Type B pancreatic cell (in vitro differentiated cells): ENCODE measurements around the gene MCOLN2. TPM values are rescaled to one million over a fixed set of nuclear protein-coding genes. Genes with fewer than 3 reads are reported as not detected.

Source experiments
- DNase-seq: peaks from one replicate; pipeline ENCODE4 v3.0.0; 2021; ENCODE audit warnings: mixed read lengths; ENCODE audit not compliant: unreplicated experiment; ENCODE audit errors: extremely low spot score
- H3K27ac Mint-ChIP-seq: 2 replicates; pipeline ENCODE4 v1.8.0; 2021; ENCODE audit warnings: mild to moderate bottlenecking, mixed read lengths
- H3K27me3 Mint-ChIP-seq: 2 replicates; pipeline ENCODE4 v1.8.0; 2021; ENCODE audit warnings: mixed read lengths
- H3K36me3 Mint-ChIP-seq: 2 replicates; pipeline ENCODE4 v1.8.0; 2021; ENCODE audit warnings: mixed read lengths
- H3K4me1 Mint-ChIP-seq: one replicate; pipeline ENCODE4 v1.8.0; 2021; ENCODE audit warnings: mixed read lengths; ENCODE audit not compliant: unreplicated experiment
- H3K4me3 Mint-ChIP-seq: 2 replicates; pipeline ENCODE4 v1.8.0; 2021; ENCODE audit warnings: mild to moderate bottlenecking, mixed read lengths
- H3K9me3 Mint-ChIP-seq: 2 replicates; pipeline ENCODE4 v1.8.0; 2021; ENCODE audit warnings: mixed read lengths
- CTCF ChIP-seq: fragments of 200-600 bp; sonication (generic); conservative IDR thresholded peaks from 2 replicates; pipeline ENCODE4 v1.5.0; 2021; ENCODE audit warnings: antibody characterized with exemption, mild to moderate bottlenecking
- total RNA-seq: library from RNA; stranded (reverse); gene quantifications from 2 replicates; pipeline ENCODE4 v1.2.1, GENCODE V29; 2021; ENCODE audit warnings: low replicate concordance

The MCOLN2 gene
- total RNA-seq, 1 donor from 2014 or later: 0.19 TPM

GRCh38 chr1:84975035-84975434 lies 21.9 kb downstream of the MCOLN2 start:
- H3K4me3 Mint-ChIP-seq: no peak overlapping the region
- H3K27me3 Mint-ChIP-seq: peaks cover 6% of the 10 kb centered on the region
- no peak for DNase-seq
- no peaks in the 10 kb centered on the region for H3K4me1 Mint-ChIP-seq
- H3K36me3 Mint-ChIP-seq: no peaks in the 10 kb centered on the region
- H3K27ac Mint-ChIP-seq: no peak overlapping the region
- no peaks in the 10 kb centered on the region for H3K9me3 Mint-ChIP-seq
- TF ChIP-seq CTCF: no peak

- H3K27ac Mint-ChIP-seq: no peak overlapping the region
- no peaks in the 10 kb centered on the region for H3K4me1 Mint-ChIP-seq
- no peaks in the 10 kb centered on the region for H3K27me3 Mint-ChIP-seq
- no peak for TF ChIP-seq CTCF
- H3K4me3 Mint-ChIP-seq: no peak overlapping the region
- H3K36me3 Mint-ChIP-seq: no peaks in the 10 kb centered on the region
- no peak for DNase-seq
- H3K9me3 Mint-ChIP-seq: no peaks in the 10 kb centered on the region
Observed at GRCh38 chr1:84973498-84974334, 23.2 kb downstream of the MCOLN2 start.

- Mint-ChIP-seq H3K27me3 (no peaks in the 10 kb centered on the region), H3K9me3 (no peaks in the 10 kb centered on the region), H3K36me3 (no peaks in the 10 kb centered on the region), H3K27ac (no peak overlapping the region), H3K4me3 (no peak overlapping the region), H3K4me1 (no peaks in the 10 kb centered on the region)
- DNase-seq: no peak
- TF ChIP-seq CTCF: no peak
Observed at GRCh38 chr1:84972377-84972987, 24.4 kb downstream of the MCOLN2 start.

- H3K27me3 Mint-ChIP-seq: no peaks in the 10 kb centered on the region
- no peaks in the 10 kb centered on the region for H3K4me1 Mint-ChIP-seq
- H3K4me3 Mint-ChIP-seq: no peak overlapping the region
- H3K27ac Mint-ChIP-seq: no peak overlapping the region
- TF ChIP-seq CTCF: no peak
- H3K9me3 Mint-ChIP-seq: no peaks in the 10 kb centered on the region
- DNase-seq: no peak
- no peaks in the 10 kb centered on the region for H3K36me3 Mint-ChIP-seq
Observed at GRCh38 chr1:84971957-84972356, 25.0 kb downstream of the MCOLN2 start.

- no peaks in the 10 kb centered on the region for H3K36me3 Mint-ChIP-seq
- H3K9me3 Mint-ChIP-seq: no peaks in the 10 kb centered on the region
- no peak for DNase-seq
- no peak for TF ChIP-seq CTCF
- H3K4me1 Mint-ChIP-seq: no peaks in the 10 kb centered on the region
- H3K27ac Mint-ChIP-seq: no peak overlapping the region
- H3K27me3 Mint-ChIP-seq: no peaks in the 10 kb centered on the region
- H3K4me3 Mint-ChIP-seq: no peak overlapping the region
Observed at GRCh38 chr1:84969489-84970250, 27.2 kb downstream of the MCOLN2 start.
